Activated CD8-positive, alpha-beta memory T cell treated with anti-CD3 and anti-CD28 coated beads for 36 hours (primary cell): ENCODE data around the gene AEBP2. TPM values are rescaled to one million over a fixed set of nuclear protein-coding genes. Genes with fewer than 3 reads are reported as not detected.
"Not testable (repeated sequence)": the region's sequence is repeated elsewhere in the genome, so short reads cannot be mapped to it uniquely, and the experiment has no call there.

Experiments
- CTCF ChIA-PET: fragments of 350-600 bp; sonication (Branson Sonifier 250); formaldehyde crosslinking; loops from one replicate; lab custom pipeline; 2021; ENCODE audit warnings: antibody characterized with exemption; lab: Charles Lee
- POLR2A ChIA-PET: fragments of 350-600 bp; sonication (Branson Sonifier 250); formaldehyde crosslinking; loops from one replicate; lab custom pipeline; 2021; ENCODE audit warnings: antibody characterized with exemption; lab: Charles Lee
- total RNA-seq, 2 experiments: library from RNA; stranded (reverse); gene quantifications; one replicate each; pipeline ENCODE4 v1.2.3, GENCODE V29; 2021

The AEBP2 gene
- 10 to 100 TPM; 67.4 to 68.8 TPM for total RNA-seq

- CTCF ChIA-PET: interaction anchor here (0.7 kb wide), 1 partner anchor 57 kb away, joined by 3 read pairs; no protein-coding TSS in a partner anchor
- POLR2A ChIA-PET: interaction anchor here (0.7 kb wide), 1 partner anchor 107 kb away, joined by 3 read pairs; no protein-coding TSS in a partner anchor
Observed at GRCh38 chr12:19439059-19440018, at the start of gene AEBP2. Gene AEBP2 (plus strand): TSS chr12:19439492. CDS start chr12:19439700, 208 bp downstream.

GRCh38 chr12:19390051-19390598, 49.2 kb upstream of the AEBP2 start:
- POLR2A ChIA-PET: interaction anchor here (0.7 kb wide), 1 partner anchor 16 kb away, joined by 5 read pairs; no protein-coding TSS in a partner anchor

GRCh38 chr12:19392644-19393043, 46.6 kb upstream of the AEBP2 start:
- POLR2A ChIA-PET, CTCF ChIA-PET: not testable (repeated sequence)

More at GRCh38 chr12:19390051-19390598, 49.2 kb upstream of the AEBP2 start:
- CTCF ChIA-PET: no interaction called here

GRCh38 chr12:19394385-19394784, 44.9 kb upstream of the AEBP2 start:
- ChIA-PET CTCF (no interaction called here), POLR2A (no interaction called here)

GRCh38 chr12:19397534-19397933, 41.8 kb upstream of the AEBP2 start:
- POLR2A ChIA-PET: no interaction called here
- CTCF ChIA-PET: no interaction called here

- CTCF ChIA-PET: no interaction called here
- POLR2A ChIA-PET: interaction anchor here (0.6 kb wide), 1 partner anchor 26 kb away, joined by 3 read pairs; no protein-coding TSS in a partner anchor
Observed at GRCh38 chr12:19398376-19399363, 40.6 kb upstream of the AEBP2 start.

GRCh38 chr12:19400649-19401285, 38.5 kb upstream of the AEBP2 start:
- CTCF ChIA-PET, POLR2A ChIA-PET: not testable (repeated sequence)

GRCh38 chr12:19402211-19402610, 37.1 kb upstream of the AEBP2 start:
- POLR2A ChIA-PET: no interaction called here
- CTCF ChIA-PET: interaction anchor here (0.5 kb wide), 1 partner anchor 114 kb away, joined by 4 read pairs; no protein-coding TSS in a partner anchor

GRCh38 chr12:19402743-19403431, 36.4 kb upstream of the AEBP2 start:
- CTCF ChIA-PET: interaction anchor here (0.5 kb wide), 1 partner anchor 115 kb away, joined by 4 read pairs; no protein-coding TSS in a partner anchor
- POLR2A ChIA-PET: no interaction called here

GRCh38 chr12:19404242-19404880, 34.9 kb upstream of the AEBP2 start:
- POLR2A ChIA-PET: no interaction called here
- CTCF ChIA-PET: no interaction called here

- POLR2A ChIA-PET: interaction anchor here (0.7 kb wide), 1 partner anchor 59 kb away, joined by 4 read pairs; no protein-coding TSS in a partner anchor
- CTCF ChIA-PET: no interaction called here
Observed at GRCh38 chr12:19409376-19409775, 29.9 kb upstream of the AEBP2 start.

GRCh38 chr12:19410211-19410610, 29.1 kb upstream of the AEBP2 start:
- ChIA-PET CTCF (no interaction called here), POLR2A (no interaction called here)

GRCh38 chr12:19410629-19411185, 28.6 kb upstream of the AEBP2 start:
- POLR2A ChIA-PET: no interaction called here
- CTCF ChIA-PET: no interaction called here

- ChIA-PET POLR2A (no interaction called here), CTCF (no interaction called here)
Observed at GRCh38 chr12:19411234-19412204, 27.8 kb upstream of the AEBP2 start.

- ChIA-PET POLR2A (no interaction called here), CTCF (no interaction called here)
Observed at GRCh38 chr12:19412844-19413243, 26.4 kb upstream of the AEBP2 start.

- POLR2A ChIA-PET, CTCF ChIA-PET: not testable (repeated sequence)
Observed at GRCh38 chr12:19413582-19413981, 25.7 kb upstream of the AEBP2 start.
